Sigmoid colon (tissue), 3 donors: ENCODE measurements around the gene FKBP6.
"Not testable (repeated sequence)": the region's sequence is repeated elsewhere in the genome, so short reads cannot be mapped to it uniquely, and the experiment has no call there.

ENCODE experiments used
- CTCF ChIP-seq, 4 experiments: fragments of 450-650 bp in 3 of 4; fragments of 200-600 bp in 1 of 4; IDR thresholded peaks; one replicate each; pipeline ENCODE4 v1.5.1; 2016 to 2019; ENCODE audit warnings: antibody characterized with exemption in 4 of 4, mild to moderate bottlenecking in 3 of 4, moderate library complexity in 2 of 4
- POLR2A ChIP-seq, 2 donors: fragments of 450-650 bp; IDR thresholded peaks; one replicate each; pipeline ENCODE4 v1.6.1; 2016; ENCODE audit warnings: antibody characterized with exemption in 2 of 2, mild to moderate bottlenecking in 2 of 2, moderate library complexity in 2 of 2

- TF ChIP-seq CTCF, POLR2A (IDR thresholded peaks at IDR 0.05): not testable (repeated sequence)
Observed at GRCh38 chr7:73302846-73303245, 25.1 kb upstream of the FKBP6 start.
